ENCODE results near the gene TEFM.

TEFM gene, protein sequence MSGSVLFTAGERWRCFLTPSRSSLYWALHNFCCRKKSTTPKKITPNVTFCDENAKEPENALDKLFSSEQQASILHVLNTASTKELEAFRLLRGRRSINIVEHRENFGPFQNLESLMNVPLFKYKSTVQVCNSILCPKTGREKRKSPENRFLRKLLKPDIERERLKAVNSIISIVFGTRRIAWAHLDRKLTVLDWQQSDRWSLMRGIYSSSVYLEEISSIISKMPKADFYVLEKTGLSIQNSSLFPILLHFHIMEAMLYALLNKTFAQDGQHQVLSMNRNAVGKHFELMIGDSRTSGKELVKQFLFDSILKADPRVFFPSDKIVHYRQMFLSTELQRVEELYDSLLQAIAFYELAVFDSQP

DNA sequence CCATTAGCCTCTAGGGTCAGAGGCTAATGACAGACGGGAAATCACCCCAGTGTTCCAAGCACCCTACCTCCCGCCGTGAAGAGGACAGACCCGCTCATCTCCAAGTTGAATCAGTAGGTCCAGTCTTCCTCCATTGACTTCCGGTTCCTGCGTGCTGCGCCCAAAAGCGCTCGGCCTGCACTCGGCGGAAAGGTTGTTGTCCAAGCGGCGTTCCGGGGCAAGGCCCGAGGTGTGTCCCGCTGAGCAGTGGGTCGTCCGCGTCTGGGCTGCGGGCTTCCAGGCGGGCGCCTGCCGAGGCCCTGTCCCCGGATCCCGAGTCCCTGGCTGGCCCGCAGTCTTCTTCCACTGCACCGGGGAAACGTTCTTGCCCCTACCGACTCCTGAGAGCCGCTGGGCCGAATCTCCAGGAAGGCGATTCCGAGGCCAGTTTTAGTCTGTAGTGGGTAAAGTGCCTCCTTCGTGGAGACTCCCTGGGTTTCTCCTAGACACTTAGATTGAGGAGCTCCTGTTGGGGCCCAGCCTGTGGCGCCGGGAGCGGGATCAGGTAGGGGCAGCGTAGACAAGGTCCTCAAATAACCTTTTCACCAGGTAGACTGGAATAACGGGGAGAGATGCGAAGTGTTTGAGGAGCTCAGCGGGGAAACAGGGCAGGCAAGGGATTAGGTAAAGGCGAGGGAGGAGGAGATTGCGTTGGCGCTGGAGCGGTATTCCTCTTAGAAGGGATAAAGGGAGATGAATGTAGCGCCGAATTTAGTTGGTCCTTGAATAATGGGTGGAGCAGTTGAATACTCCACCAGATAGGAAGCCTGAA, at the start of gene TEFM:
TEFM (minus strand) TSS at position 138 of the 811 bp plus-strand sequence; CDS start at position 98, 40 bp downstream.
- peak within 1 kb of the TSS; percentile 86 for H3K4me3 ChIP-seq (ENCODE audit: low read depth, low read length)
- TF ChIP-seq, protein P1, sequence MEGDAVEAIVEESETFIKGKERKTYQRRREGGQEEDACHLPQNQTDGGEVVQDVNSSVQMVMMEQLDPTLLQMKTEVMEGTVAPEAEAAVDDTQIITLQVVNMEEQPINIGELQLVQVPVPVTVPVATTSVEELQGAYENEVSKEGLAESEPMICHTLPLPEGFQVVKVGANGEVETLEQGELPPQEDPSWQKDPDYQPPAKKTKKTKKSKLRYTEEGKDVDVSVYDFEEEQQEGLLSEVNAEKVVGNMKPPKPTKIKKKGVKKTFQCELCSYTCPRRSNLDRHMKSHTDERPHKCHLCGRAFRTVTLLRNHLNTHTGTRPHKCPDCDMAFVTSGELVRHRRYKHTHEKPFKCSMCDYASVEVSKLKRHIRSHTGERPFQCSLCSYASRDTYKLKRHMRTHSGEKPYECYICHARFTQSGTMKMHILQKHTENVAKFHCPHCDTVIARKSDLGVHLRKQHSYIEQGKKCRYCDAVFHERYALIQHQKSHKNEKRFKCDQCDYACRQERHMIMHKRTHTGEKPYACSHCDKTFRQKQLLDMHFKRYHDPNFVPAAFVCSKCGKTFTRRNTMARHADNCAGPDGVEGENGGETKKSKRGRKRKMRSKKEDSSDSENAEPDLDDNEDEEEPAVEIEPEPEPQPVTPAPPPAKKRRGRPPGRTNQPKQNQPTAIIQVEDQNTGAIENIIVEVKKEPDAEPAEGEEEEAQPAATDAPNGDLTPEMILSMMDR (IDR thresholded peaks at IDR 0.05; ENCODE audit: borderline replicate concordance, insufficient read depth, low read depth, low read length): no peak

DNA sequence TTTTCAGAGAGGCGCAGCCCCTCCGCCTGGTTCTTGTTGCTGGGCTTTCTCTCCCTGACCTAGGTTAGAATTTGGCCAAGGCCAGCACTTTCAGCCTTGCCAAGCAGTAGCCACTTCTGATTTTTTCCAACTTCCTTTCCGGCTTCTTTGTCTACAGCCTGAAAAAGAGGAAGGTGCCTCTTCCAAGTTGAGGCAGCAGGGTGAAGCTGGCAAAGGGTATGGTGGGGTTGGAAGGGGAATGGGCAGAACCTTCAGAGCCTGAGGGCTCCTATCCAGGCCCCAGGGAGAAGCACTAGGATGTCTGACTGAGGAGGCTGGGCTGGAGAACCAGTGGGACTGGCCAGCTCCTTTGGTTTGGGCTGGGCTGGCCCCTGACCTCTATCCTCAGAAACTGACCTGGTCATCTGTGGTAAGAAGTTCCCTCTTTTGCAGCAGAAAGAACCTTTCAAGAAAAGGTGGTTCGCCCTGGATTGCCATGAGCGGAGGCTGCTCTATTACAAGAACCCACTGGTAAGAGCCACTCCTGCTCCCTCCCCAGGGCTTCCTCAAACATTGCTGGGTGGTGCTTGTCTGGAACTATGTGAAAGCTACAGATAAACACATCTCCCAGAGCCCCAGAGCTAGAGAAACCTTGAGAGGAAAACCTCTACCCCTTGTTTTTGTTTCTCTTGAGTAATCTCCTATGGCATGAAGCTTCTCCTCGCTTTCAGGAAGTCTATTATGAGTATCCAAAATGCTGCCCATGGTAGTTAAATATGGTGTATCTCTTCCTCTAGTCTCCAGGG, 48.2 kb upstream of the TEFM start:
- TF ChIP-seq, protein P1 (IDR thresholded peaks at IDR 0.05; ENCODE audit: borderline replicate concordance, insufficient read depth, low read depth, low read length): no peak
- no peak overlapping the region for H3K4me3 ChIP-seq (ENCODE audit: low read depth, low read length)

DNA sequence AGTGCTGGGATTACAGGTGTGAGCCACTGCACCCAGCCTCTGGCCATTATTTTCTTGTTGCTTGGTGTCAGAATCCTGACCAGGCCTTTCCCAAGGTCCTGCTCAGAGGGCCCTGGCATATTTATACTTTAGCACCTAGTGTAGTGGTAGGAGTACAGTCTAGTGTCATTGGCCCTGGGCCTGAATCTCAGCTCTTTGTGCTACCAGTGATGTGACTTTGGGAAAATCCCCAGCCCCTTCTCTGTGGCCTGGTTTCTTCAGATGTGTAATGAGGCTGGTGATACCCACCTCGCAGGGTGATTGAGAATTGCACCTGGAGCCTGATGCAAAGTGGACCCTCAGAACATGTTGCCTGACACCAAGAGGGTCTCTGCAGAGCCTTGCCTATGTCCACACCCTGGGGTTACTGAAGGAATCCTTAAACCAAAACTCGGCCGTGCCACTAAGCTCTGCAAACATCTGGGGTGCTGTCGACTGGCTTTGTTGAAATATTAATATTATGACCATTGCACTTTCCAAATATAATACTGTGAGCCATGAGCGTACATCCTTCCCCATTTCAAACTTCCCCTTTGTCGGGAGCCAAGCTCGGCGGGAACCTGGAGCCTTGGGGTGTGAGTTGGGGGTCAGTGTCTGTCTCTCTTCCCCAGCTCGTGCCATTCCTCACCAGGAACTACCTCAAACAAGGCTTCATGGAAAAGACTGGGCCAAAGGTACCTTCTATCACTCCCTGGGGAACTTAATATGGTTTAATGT, 46.8 kb upstream of the TEFM start:
- TF ChIP-seq, protein P1 (IDR thresholded peaks at IDR 0.05; ENCODE audit: borderline replicate concordance, insufficient read depth, low read depth, low read length): no peak
- H3K4me3 ChIP-seq (ENCODE audit: low read depth, low read length): no peak overlapping the region

DNA sequence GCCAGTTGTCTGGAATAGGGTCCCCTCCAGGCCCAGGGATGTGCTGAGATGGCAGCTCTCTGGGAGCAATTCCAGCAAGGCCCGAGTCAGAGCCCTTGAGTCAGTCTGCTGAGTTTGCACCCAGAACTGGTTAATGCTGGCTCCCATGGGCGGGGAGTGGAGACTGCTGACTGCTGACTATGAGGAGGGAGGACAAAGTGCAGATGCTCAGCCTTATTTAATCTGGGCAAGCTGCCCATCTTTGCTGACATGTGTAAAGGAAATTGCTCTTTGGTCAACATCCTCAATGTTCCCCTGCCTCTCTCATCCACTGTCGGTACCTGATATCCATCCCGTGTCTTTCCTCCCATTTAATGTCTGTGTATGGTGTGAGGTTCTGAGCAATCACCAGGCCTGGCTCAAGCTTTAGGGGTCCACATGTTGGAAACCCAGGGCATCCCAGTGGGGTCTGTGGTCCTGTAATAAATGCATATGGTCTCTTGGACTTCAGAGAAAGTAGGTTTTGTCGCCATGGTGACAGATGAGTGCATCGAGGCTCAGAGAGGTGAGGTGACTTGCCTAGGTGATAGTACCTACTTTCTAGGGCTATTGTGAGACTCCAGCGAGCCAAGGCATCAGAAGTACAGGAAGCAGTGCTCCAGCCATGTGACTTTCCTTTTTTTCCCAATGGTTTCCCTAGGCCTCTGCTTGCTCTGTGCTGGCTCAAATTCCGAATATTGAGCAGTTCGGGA, 44.8 kb upstream of the TEFM start:
- TF ChIP-seq, protein P1 (IDR thresholded peaks at IDR 0.05; ENCODE audit: borderline replicate concordance, insufficient read depth, low read depth, low read length): no peak
- no peak overlapping the region for H3K4me3 ChIP-seq (ENCODE audit: low read depth, low read length)

DNA sequence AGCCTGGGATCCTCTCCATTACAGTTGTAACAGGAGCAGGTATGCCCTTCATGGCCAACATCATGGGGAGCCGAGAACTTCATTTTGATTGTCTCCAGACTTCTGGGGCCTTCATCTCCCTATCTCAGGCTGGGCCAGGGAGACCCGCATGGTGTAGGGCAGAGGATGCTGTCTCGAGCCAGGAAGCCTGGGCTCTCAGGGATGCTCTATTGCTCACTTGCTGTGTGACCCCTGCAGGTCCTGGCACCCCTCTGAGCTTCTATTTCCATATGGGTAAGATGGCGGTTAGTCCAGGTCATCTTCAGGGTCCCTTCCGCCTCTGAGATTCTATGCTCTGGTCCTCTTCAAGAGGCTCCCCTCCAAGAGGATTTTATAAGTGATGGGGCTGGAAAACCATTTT, 44.2 kb upstream of the TEFM start:
- no peak overlapping the region for H3K4me3 ChIP-seq (ENCODE audit: low read depth, low read length)
- TF ChIP-seq, protein P1 (IDR thresholded peaks at IDR 0.05; ENCODE audit: borderline replicate concordance, insufficient read depth, low read depth, low read length): no peak

DNA sequence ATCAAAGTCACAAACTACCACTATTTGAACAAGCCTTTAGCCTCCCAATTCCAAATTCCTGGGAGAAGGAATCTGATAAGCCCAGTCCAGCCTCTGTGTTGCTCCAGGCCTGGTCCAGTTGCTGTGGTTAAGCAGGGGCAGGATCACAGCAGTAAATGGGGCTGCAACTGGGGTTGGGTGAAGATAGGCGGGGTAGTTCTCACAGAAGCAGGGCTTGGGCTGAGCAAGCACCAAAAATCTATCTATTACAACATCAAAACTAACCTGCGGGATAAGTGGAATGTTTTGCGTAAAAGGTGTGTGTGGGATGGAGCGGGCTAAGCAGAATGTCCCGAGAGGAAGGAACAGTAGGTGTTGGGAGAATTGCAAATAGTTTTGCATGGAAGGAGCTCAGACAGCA, 41.8 kb upstream of the TEFM start:
- TF ChIP-seq, protein P1 (IDR thresholded peaks at IDR 0.05; ENCODE audit: borderline replicate concordance, insufficient read depth, low read depth, low read length): no peak
- no peak overlapping the region for H3K4me3 ChIP-seq (ENCODE audit: low read depth, low read length)
